Epithelial cell of esophagus (primary cell): ENCODE data around the gene PRDX3.

Experiments
- DNase-seq: peaks from one replicate; pipeline ENCODE4 v3.0.0; 2010; ENCODE audit warnings: low read depth
- H3K4me3 ChIP-seq: 2 replicates; pipeline ENCODE4 v1.5.1; 2011; ENCODE audit warnings: mild to moderate bottlenecking, low read length, control low read depth
- CTCF ChIP-seq: IDR thresholded peaks from 2 replicates; pipeline ENCODE4 v1.5.1; 2011; ENCODE audit warnings: low read depth, mild to moderate bottlenecking, low read length, control low read depth, inconsistent platforms; ENCODE audit not compliant: insufficient read depth; ENCODE audit errors: missing control alignments

PRDX3 gene

GRCh38 chr10:119166564-119166963 is 12.0 kb downstream of the PRDX3 start:
- no peak for TF ChIP-seq CTCF
- no peak for DNase-seq
- no peak overlapping the region for H3K4me3 ChIP-seq

- no peak for TF ChIP-seq CTCF
- H3K4me3 ChIP-seq, result peak overlapping the region; percentile 77
Measured at GRCh38 chr10:119166118-119166500, 12.5 kb downstream of the PRDX3 start.

GRCh38 chr10:119165171-119166117 is 13.2 kb downstream of the PRDX3 start, which contains the start of gene SFXN4:
Gene SFXN4, minus strand, starts transcription at chr10:119165714. Its CDS starts 67 bp downstream, at chr10:119165647.
- TF ChIP-seq CTCF, result no peak
- H3K4me3 ChIP-seq, result peak within 1 kb of the TSS; percentile 77
- DNase-seq, result peak; percentile 66

More at GRCh38 chr10:119166118-119166500, 12.5 kb downstream of the PRDX3 start:
- DNase-seq, result no peak

- TF ChIP-seq CTCF, result no peak
- no peak for DNase-seq
- H3K4me3 ChIP-seq, result no peak overlapping the region
Measured at GRCh38 chr10:119162452-119163092, 16.0 kb downstream of the PRDX3 start.

- no peak overlapping the region for H3K4me3 ChIP-seq
- TF ChIP-seq CTCF, result no peak
- peak; percentile 58 for DNase-seq
Measured at GRCh38 chr10:119161680-119162451, 16.7 kb downstream of the PRDX3 start.

GRCh38 chr10:119159332-119159731 is 19.3 kb downstream of the PRDX3 start:
- no peak overlapping the region for H3K4me3 ChIP-seq
- no peak for TF ChIP-seq CTCF
- DNase-seq, result no peak
